Calu3 (cell line): Measurements from ENCODE around the gene PURA. TPM values are rescaled to one million over a fixed set of nuclear protein-coding genes. Genes with fewer than 3 reads are reported as not detected.

Source experiments
- BruUV-seq: library from RNA; stranded (reverse); fragments of 400-500 nt; replicated peaks from 2 replicates; lab custom pipeline; 2021; lab: Mats Ljungman, UMichigan
- CTCF ChIA-PET: fragments of 300-600 bp; sonication (Branson Sonifier 250); formaldehyde crosslinking; loops from one replicate; lab custom pipeline; 2022; ENCODE audit warnings: antibody characterized with exemption; lab: Charles Lee
- DNase-seq: peaks from one replicate; pipeline ENCODE4 v3.0.0; 2022
- H3K27ac Mint-ChIP-seq: one replicate; pipeline ENCODE4 v1.8.0; 2022; ENCODE audit warnings: mixed read lengths; ENCODE audit not compliant: unreplicated experiment
- H3K27me3 Mint-ChIP-seq: one replicate; pipeline ENCODE4 v1.8.0; 2022; ENCODE audit warnings: mixed read lengths; ENCODE audit not compliant: unreplicated experiment
- H3K36me3 Mint-ChIP-seq: one replicate; pipeline ENCODE4 v1.8.0; 2022; ENCODE audit warnings: mild to moderate bottlenecking, moderate library complexity, mixed read lengths; ENCODE audit not compliant: insufficient read depth, unreplicated experiment
- H3K4me1 Mint-ChIP-seq: one replicate; pipeline ENCODE4 v1.8.0; 2022; ENCODE audit warnings: mild to moderate bottlenecking, low read depth, mixed read lengths; ENCODE audit not compliant: unreplicated experiment
- H3K4me3 Mint-ChIP-seq: one replicate; pipeline ENCODE4 v1.8.0; 2022; ENCODE audit warnings: mild to moderate bottlenecking, low read depth, moderate library complexity, mixed read lengths; ENCODE audit not compliant: unreplicated experiment
- H3K9me3 Mint-ChIP-seq: one replicate; pipeline ENCODE4 v1.8.0; 2022; ENCODE audit warnings: low read depth, mixed read lengths; ENCODE audit not compliant: unreplicated experiment
- intact Hi-C: fragments of 100-400 bp; cut with micrococcal nuclease; formaldehyde crosslinking; loops from one replicate; pipeline ENCODE4 v1.10.0; 2022; ENCODE audit not compliant: unreplicated experiment
- total RNA-seq: library from RNA; stranded (reverse); gene quantifications from 2 replicates; pipeline ENCODE4 v1.2.3, GENCODE V29; 2022
- TF ChIP-seq, protein P1 (sequence below): fragments of 200-600 bp; IDR thresholded peaks from one replicate; pipeline ENCODE4 v1.8.0; 2022; ENCODE audit warnings: antibody characterized with exemption; ENCODE audit not compliant: unreplicated experiment

The PURA gene
- total RNA-seq, 1 experiment from 2014 or later: 16.7 TPM

DNA sequence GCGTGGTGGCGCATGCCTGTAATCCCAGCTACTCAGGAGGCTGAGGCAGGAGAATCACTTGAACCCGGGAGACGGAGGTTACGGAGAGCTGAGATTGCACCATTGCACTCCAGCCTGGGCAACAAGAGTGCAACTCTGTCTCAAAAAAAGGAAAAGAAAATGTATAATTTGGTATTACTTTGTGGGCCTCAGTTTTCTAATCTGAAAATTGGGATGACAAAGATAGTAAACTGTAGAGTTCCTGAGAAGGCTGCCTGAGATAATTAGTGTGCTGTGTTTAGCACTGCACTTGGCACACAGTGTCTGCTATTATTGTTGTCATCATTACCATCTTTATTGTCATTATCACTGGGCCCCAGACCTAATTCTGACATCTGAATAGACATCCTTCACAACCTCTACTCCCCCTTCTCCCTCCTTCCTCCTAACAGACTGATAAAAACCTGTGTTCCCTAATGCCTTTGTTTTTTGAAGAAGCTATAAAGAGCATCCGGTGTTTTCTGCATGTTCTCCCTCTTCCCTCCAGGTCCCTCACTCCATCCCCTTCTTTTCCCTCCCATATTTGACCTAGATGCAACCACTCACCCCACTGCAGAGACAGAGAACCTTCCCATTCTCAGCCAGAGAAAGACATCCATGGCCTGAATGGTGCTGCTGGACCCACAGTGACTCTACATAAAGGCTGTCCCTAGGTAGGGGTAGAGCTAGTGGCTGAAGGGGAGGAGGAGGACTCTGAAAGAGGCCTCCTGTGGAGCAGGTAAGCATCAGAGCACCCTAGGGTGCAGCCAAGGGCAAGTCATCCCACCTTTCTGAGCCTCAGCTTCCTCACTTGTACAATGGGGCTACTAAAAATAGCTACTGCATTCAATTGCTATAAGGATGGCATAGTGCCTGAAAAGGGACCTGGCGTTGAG, 45.4 kb downstream of the PURA start:
- no TSS peak for BruUV-seq
- CTCF ChIA-PET: interaction anchor here (1.3 kb wide), 1 partner anchor 52 kb away, joined by 3 read pairs; no protein-coding TSS in a partner anchor
- Mint-ChIP-seq H3K4me3 (no peak overlapping the region), H3K27me3 (no peaks in the 10 kb centered on the region), H3K27ac (no peak overlapping the region), H3K9me3 (no peaks in the 10 kb centered on the region), H3K4me1 (peaks cover 24% of the 10 kb centered on the region), H3K36me3 (peaks cover 6% of the 10 kb centered on the region)
- DNase-seq: no peak
- intact Hi-C loops: no loop called here
- TF ChIP-seq, protein P1, sequence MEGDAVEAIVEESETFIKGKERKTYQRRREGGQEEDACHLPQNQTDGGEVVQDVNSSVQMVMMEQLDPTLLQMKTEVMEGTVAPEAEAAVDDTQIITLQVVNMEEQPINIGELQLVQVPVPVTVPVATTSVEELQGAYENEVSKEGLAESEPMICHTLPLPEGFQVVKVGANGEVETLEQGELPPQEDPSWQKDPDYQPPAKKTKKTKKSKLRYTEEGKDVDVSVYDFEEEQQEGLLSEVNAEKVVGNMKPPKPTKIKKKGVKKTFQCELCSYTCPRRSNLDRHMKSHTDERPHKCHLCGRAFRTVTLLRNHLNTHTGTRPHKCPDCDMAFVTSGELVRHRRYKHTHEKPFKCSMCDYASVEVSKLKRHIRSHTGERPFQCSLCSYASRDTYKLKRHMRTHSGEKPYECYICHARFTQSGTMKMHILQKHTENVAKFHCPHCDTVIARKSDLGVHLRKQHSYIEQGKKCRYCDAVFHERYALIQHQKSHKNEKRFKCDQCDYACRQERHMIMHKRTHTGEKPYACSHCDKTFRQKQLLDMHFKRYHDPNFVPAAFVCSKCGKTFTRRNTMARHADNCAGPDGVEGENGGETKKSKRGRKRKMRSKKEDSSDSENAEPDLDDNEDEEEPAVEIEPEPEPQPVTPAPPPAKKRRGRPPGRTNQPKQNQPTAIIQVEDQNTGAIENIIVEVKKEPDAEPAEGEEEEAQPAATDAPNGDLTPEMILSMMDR: no peak

DNA sequence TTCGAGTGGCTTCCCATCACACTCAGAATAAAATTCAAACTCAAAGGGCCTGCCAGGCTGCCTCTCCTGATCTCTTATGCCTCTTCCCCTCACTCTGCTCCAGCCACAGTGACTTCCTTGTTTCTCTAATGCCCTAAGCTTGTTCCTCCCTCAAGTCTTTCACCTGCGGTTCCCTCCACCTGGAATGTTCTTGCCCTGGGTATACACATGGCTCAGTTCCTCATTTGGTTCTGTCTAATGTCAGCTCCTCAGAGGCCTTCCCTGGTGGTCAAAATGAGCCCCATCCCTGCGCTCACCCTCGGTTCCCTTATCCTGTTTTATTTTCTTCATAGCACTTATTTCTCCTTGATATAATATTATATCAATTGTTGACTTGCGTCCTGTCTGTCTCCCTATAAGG, 48.4 kb downstream of the PURA start:
- Mint-ChIP-seq H3K9me3 (no peaks in the 10 kb centered on the region), H3K4me3 (no peak overlapping the region), H3K27ac (no peak overlapping the region), H3K4me1 (peaks cover 44% of the 10 kb centered on the region), H3K36me3 (peaks cover 6% of the 10 kb centered on the region), H3K27me3 (no peaks in the 10 kb centered on the region)
- no peak for DNase-seq
- no TSS peak for BruUV-seq
- TF ChIP-seq, protein P1: no peak
- CTCF ChIA-PET: interaction anchor here (0.6 kb wide), 1 partner anchor 111 kb away, joined by 3 read pairs; no protein-coding TSS in a partner anchor
- intact Hi-C loops: no loop called here

DNA sequence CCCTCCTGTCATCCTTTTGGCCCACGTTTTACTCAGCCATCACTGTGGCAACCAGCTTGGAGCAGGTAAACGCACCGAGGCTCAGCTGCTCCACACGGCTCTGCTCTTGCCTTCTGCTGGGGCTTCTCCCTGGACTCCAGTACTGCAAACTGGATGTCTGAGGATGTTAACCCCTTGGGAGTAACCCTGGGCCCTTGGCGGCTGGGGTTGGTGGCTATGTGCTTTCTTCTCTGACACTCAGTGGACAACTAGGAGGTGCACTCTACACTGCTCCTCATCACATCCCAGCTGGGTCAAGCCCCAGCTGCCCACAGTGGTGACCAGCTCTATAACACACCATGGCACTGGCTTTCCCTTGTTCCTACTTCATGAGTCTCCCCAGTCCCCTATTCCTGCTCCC, 48.9 kb downstream of the PURA start:
- H3K27me3 Mint-ChIP-seq: no peaks in the 10 kb centered on the region
- H3K27ac Mint-ChIP-seq: no peak overlapping the region
- intact Hi-C loops: no loop called here
- peaks cover 5% of the 10 kb centered on the region for H3K36me3 Mint-ChIP-seq
- H3K4me3 Mint-ChIP-seq: no peak overlapping the region
- no TSS peak for BruUV-seq
- DNase-seq: no peak
- no peaks in the 10 kb centered on the region for H3K9me3 Mint-ChIP-seq
- CTCF ChIA-PET: no interaction called here
- TF ChIP-seq, protein P1: no peak
- peaks cover 44% of the 10 kb centered on the region for H3K4me1 Mint-ChIP-seq

DNA sequence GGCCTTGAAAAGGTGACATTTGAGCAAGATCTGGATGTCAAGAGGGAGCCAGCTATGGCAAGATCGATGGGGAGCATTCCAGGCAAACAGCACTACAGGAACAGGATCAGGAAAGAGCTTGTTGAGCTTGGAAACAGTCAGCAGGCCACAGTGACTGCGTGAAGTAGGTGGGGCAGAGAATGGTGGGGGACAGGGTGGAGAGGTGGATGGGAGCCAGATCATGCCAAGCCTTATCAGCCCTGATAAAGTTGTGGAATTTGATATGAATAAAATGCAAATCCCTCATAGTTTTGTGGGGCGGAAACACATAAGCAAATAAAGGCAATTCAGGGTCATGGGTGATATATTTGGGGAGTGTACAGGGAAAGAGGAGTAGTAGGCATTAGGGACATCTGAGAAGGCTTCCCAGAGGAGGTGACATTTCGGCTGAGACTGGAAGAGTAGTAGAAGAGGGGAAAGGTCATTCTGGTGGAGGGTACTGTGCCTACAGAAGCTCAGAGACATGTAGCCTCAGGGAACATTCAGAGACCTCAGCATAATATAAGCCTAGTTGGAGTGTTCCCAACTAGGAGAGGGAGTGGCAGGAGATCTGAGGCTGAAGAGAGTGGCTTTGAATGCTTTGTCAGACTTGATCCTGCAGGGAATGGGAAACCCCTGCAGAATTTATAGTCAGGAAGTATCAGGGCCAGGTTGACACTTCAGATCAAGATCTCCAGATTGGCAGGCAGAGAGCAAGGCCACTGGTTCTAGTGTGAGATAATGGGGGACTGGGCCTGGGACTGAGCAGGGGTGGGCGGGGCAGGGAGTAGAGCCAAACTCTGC, 51.4 kb downstream of the PURA start:
- CTCF ChIA-PET: interaction anchor here (0.6 to 2.1 kb wide), 6 partner anchors 10 to 473 kb away, joined by 3 to 7 read pairs (median 4); partner anchors contain the start of gene CYSTM1
- peaks cover 52% of the 10 kb centered on the region for H3K4me1 Mint-ChIP-seq

More for the DNA sequence above, 51.4 kb downstream of the PURA start:
- Mint-ChIP-seq H3K27ac (peak overlapping the region; percentile 81), H3K9me3 (no peaks in the 10 kb centered on the region), H3K36me3 (peaks cover 5% of the 10 kb centered on the region), H3K27me3 (no peaks in the 10 kb centered on the region), H3K4me3 (peak overlapping the region; percentile 35)
- intact Hi-C loops: no loop called here
- peak; percentile 71 for DNase-seq
- TF ChIP-seq, protein P1: no peak
- BruUV-seq: no TSS peak
